Measurements from ENCODE around the gene CBX7. TPM values are rescaled to one million over a fixed set of nuclear protein-coding genes. Genes with fewer than 3 reads are reported as not detected.

The CBX7 gene
- total RNA-seq, 1 experiment from 2014 or later = 3.7 TPM

DNA sequence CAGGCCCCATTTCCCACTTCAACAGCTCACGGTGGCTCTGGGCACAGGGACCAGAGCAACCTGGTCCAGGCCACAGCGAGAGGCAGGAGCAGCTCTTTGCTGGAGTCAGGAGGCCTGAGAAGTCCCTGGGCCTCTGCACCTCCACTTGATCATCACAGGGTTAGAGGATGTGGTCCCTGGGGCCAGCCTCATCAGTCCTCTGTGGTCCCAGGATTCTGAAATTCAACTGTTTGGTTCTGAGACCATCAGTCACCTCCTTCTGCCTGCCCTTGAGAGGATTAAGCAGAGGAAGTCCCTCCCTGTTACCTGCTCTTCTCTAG lies 24.9 kb upstream of the CBX7 start:
- Mint-ChIP-seq H3K27ac (peak overlapping the region; percentile 7 to 83 (median 81); a peak in 6 of 7 replicates), H3K36me3 (ENCODE audit: insufficient read depth in 1 of 3, low read depth in 3 of 3) (peaks cover 0 to 6% (median 2%) of the 10 kb centered on the region in 3 experiments; a peak in 2 of 7 replicates), H3K27me3 (ENCODE audit: low read depth) (no peaks in the 10 kb centered on the region; the same call in 1 of the 2 replicates), H3K4me1 (peaks cover 63 to 82% of the 10 kb centered on the region in 2 experiments), H3K9me3 (peaks cover 0 to 4% of the 10 kb centered on the region in 2 experiments; a peak in 2 of 5 replicates), H3K4me3 (no peak overlapping the region)
- Histone ChIP-seq H3T11ph (ENCODE audit: low read length) (no peak overlapping the region), H2BK12ac (ENCODE audit: insufficient read length, low read depth, low read length) (peak overlapping the region; percentile 96), H3K79me2 (ENCODE audit: insufficient read depth, low read length) (no peaks in the 10 kb centered on the region), H3K4me2 (ENCODE audit: insufficient read depth, insufficient read length, low read length) (no peak overlapping the region), H3K27ac (ENCODE audit: insufficient read length, low read depth, low read length) (no peak overlapping the region), H3K23ac (ENCODE audit: insufficient read length, low read depth, low read length) (no peak overlapping the region), H2AFZ (ENCODE audit: low read length) (no peak overlapping the region), H2BK15ac (ENCODE audit: low read depth, low read length) (no peak overlapping the region), H4K8ac (replicated peaks; ENCODE audit: insufficient read length, low read depth, low read length) (peak overlapping the region; percentile 11), H2AK5ac (ENCODE audit: insufficient read length, low read length) (peak overlapping the region; percentile 55), H4K20me1 (ENCODE audit: control insufficient read depth, insufficient read depth, insufficient read length) (peaks cover 5% of the 10 kb centered on the region), H3K4me1 (ENCODE audit: insufficient read depth, low read length) (peaks cover 12% of the 10 kb centered on the region; the same call in 1 of the 2 replicates), H3K9ac (ENCODE audit: extremely low read depth, insufficient read length, low read length) (no peak overlapping the region), H3K14ac (ENCODE audit: insufficient read depth, low read length) (peak overlapping the region; percentile 86), H3K56ac (ENCODE audit: insufficient read length, low read depth, low read length) (no peak overlapping the region), H4K91ac (ENCODE audit: insufficient read length, low read depth, low read length) (peak overlapping the region; percentile 100), H4K5ac (ENCODE audit: insufficient read length, low read depth, low read length) (no peak overlapping the region), H2BK5ac (ENCODE audit: insufficient read length, low read length) (peak overlapping the region; percentile 27), H3K27me3 (ENCODE audit: insufficient read depth, low read length) (no peaks in the 10 kb centered on the region), H3K9me3 (ENCODE audit: control insufficient read depth, low read depth, low read length) (no peaks in the 10 kb centered on the region), H3K18ac (ENCODE audit: insufficient read length, low read depth, low read length) (peak overlapping the region; percentile 78), H2BK120ac (ENCODE audit: low read depth, low read length, poor library complexity, severe bottlenecking) (no peak overlapping the region), H3K23me2 (ENCODE audit: insufficient read length, low read depth, low read length, poor library complexity, severe bottlenecking) (no peaks in the 10 kb centered on the region), H2BK20ac (ENCODE audit: low read depth, low read length, poor library complexity, severe bottlenecking) (no peak overlapping the region), H3K79me1 (ENCODE audit: insufficient read depth, low read depth, low read length, poor library complexity, severe bottlenecking) (no peaks in the 10 kb centered on the region), H3K4ac (ENCODE audit: low read depth, low read length) (peak overlapping the region; percentile 11)
- no CpG with 5 or more reads among the region's 2 CpGs for WGBS (ENCODE audit: extremely low coverage, insufficient read length, low lambda C conversion rate)
- no peak for TF ChIP-seq CTCF (conservative IDR thresholded peaks at IDR 0.05)
- DNase-seq = no peak

All from H9 (cell line).